WTC11 (cell line): ENCODE measurements around the gene LCNL1. TPM values are rescaled to one million over a fixed set of nuclear protein-coding genes. Genes with fewer than 3 reads are reported as not detected.
A peak's percentile ranks its signal among the peaks of the same experiment; 100 is the strongest.

ENCODE experiments used
- ATAC-seq: fragments of 200-7000 bp; cut with Tn5 transposase; 2 replicates; pipeline ENCODE4 v1.10.0; 2021; ENCODE audit warnings: mild to moderate bottlenecking, moderate library complexity
- CTCF ChIA-PET: fragments of 300-600 bp; sonication (Branson Sonifier 250); formaldehyde crosslinking; loops from one replicate; lab custom pipeline; 2021; ENCODE audit warnings: antibody characterized with exemption; lab: Charles Lee
- POLR2A ChIA-PET: fragments of 350-600 bp; sonication (Branson Sonifier 250); formaldehyde crosslinking; loops from one replicate; lab custom pipeline; 2021; ENCODE audit warnings: antibody characterized with exemption; lab: Charles Lee
- DNase-seq: peaks from one replicate; pipeline ENCODE4 v3.0.0; 2021; ENCODE audit warnings: low spot score
- H3K27ac Mint-ChIP-seq: 2 replicates; pipeline ENCODE4 v1.8.0; 2021; ENCODE audit warnings: mixed read lengths
- H3K27me3 Mint-ChIP-seq: 2 replicates; pipeline ENCODE4 v1.8.0; 2021; ENCODE audit warnings: low read depth, mild to moderate bottlenecking, moderate library complexity, mixed read lengths
- H3K36me3 Mint-ChIP-seq: 2 replicates; pipeline ENCODE4 v1.8.0; 2021; ENCODE audit warnings: mixed read lengths
- H3K4me1 Mint-ChIP-seq: 2 replicates; pipeline ENCODE4 v1.8.0; 2022; ENCODE audit warnings: mixed read lengths
- H3K4me3 Mint-ChIP-seq: 2 replicates; pipeline ENCODE4 v1.8.0; 2021; ENCODE audit warnings: mild to moderate bottlenecking, moderate library complexity, mixed read lengths
- H3K9me3 Mint-ChIP-seq: 2 replicates; pipeline ENCODE4 v1.8.0; 2021; ENCODE audit warnings: mixed read lengths
- CREB1 ChIP-seq: sonication (generic); formaldehyde crosslinking; IDR thresholded peaks from 2 replicates; pipeline ENCODE4 v1.8.0; 2023; ENCODE audit warnings: mild to moderate bottlenecking, missing genetic modification reagents
- CTCF ChIP-seq: fragments of 200-600 bp; IDR thresholded peaks from 2 replicates; pipeline ENCODE4 v1.8.0; 2022; ENCODE audit warnings: antibody characterized with exemption
- FOXP1 ChIP-seq: sonication (generic); formaldehyde crosslinking; IDR thresholded peaks from 2 replicates; pipeline ENCODE4 v1.8.0; 2022; ENCODE audit warnings: missing genetic modification reagents, mild to moderate bottlenecking, moderate library complexity, borderline replicate concordance
- GABPB1 ChIP-seq: sonication (generic); formaldehyde crosslinking; IDR thresholded peaks from 2 replicates; pipeline ENCODE4 v1.8.1; 2023; ENCODE audit warnings: mild to moderate bottlenecking, missing genetic modification reagents
- JAZF1 ChIP-seq: fragments of 250-450 bp; sonication (Bioruptor Pico); IDR thresholded peaks from 2 replicates; pipeline ENCODE4 v1.9.0; 2021; ENCODE audit warnings: moderate library complexity, mild to moderate bottlenecking, inconsistent platforms
- MAX ChIP-seq: sonication (generic); formaldehyde crosslinking; IDR thresholded peaks from 2 replicates; pipeline ENCODE4 v1.8.0; 2022; ENCODE audit warnings: mild to moderate bottlenecking, missing genetic modification reagents
- MYBL2 ChIP-seq: sonication (generic); formaldehyde crosslinking; IDR thresholded peaks from 2 replicates; pipeline ENCODE4 v1.8.1; 2023; ENCODE audit warnings: mild to moderate bottlenecking, moderate library complexity, missing genetic modification reagents
- NFE2L1 ChIP-seq: sonication (generic); formaldehyde crosslinking; IDR thresholded peaks from 2 replicates; pipeline ENCODE4 v1.8.1; 2023; ENCODE audit warnings: missing genetic modification reagents
- NR1H2 ChIP-seq: sonication (generic); formaldehyde crosslinking; IDR thresholded peaks from 2 replicates; pipeline ENCODE4 v1.9.0; 2021; ENCODE audit warnings: mild to moderate bottlenecking, moderate library complexity, missing genetic modification reagents
- OVOL2 ChIP-seq: fragments of 250-450 bp; sonication (Bioruptor Pico); IDR thresholded peaks from 2 replicates; pipeline ENCODE4 v1.9.0; 2021; ENCODE audit warnings: mild to moderate bottlenecking, borderline replicate concordance
- ZNF138 ChIP-seq: sonication (generic); formaldehyde crosslinking; conservative IDR thresholded peaks from 2 replicates; pipeline ENCODE4 v1.8.1; 2022; ENCODE audit warnings: mild to moderate bottlenecking, moderate library complexity, missing genetic modification reagents
- ZNF396 ChIP-seq: fragments of 250-450 bp; sonication (Bioruptor Pico); IDR thresholded peaks from 2 replicates; pipeline ENCODE4 v1.8.0; 2021; ENCODE audit warnings: mild to moderate bottlenecking, moderate library complexity, borderline replicate concordance
- ZNF423 ChIP-seq: fragments of 250-450 bp; sonication (Bioruptor Pico); IDR thresholded peaks from 2 replicates; pipeline ENCODE4 v2.1.2; 2022; ENCODE audit warnings: mild to moderate bottlenecking, moderate library complexity
- ZNF671 ChIP-seq: fragments of 250-450 bp; sonication (Bioruptor Pico); IDR thresholded peaks from 2 replicates; pipeline ENCODE4 v1.8.0; 2021; ENCODE audit warnings: mild to moderate bottlenecking
- total RNA-seq: library from RNA; stranded (reverse); gene quantifications from 3 replicates; pipeline ENCODE4 v1.2.3, GENCODE V29; 2021
- TF ChIP-seq, protein P1 (sequence below): sonication (generic); formaldehyde crosslinking; IDR thresholded peaks from 2 replicates; pipeline ENCODE4 v1.8.0; 2023; ENCODE audit warnings: missing genetic modification reagents, mild to moderate bottlenecking, borderline replicate concordance
- TF ChIP-seq, protein P2 (sequence below): sonication (generic); formaldehyde crosslinking; conservative IDR thresholded peaks from 2 replicates; pipeline ENCODE4 v1.8.1; 2023; ENCODE audit warnings: mild to moderate bottlenecking, low read depth, missing genetic modification reagents, moderate library complexity
- TF ChIP-seq, protein P3 (sequence below): sonication (generic); formaldehyde crosslinking; IDR thresholded peaks from 2 replicates; pipeline ENCODE4 v1.8.0; 2022; ENCODE audit warnings: mild to moderate bottlenecking, missing genetic modification reagents

LCNL1 gene
- total RNA-seq, 1 experiment from 2014 or later: 0.50 TPM

DNA sequence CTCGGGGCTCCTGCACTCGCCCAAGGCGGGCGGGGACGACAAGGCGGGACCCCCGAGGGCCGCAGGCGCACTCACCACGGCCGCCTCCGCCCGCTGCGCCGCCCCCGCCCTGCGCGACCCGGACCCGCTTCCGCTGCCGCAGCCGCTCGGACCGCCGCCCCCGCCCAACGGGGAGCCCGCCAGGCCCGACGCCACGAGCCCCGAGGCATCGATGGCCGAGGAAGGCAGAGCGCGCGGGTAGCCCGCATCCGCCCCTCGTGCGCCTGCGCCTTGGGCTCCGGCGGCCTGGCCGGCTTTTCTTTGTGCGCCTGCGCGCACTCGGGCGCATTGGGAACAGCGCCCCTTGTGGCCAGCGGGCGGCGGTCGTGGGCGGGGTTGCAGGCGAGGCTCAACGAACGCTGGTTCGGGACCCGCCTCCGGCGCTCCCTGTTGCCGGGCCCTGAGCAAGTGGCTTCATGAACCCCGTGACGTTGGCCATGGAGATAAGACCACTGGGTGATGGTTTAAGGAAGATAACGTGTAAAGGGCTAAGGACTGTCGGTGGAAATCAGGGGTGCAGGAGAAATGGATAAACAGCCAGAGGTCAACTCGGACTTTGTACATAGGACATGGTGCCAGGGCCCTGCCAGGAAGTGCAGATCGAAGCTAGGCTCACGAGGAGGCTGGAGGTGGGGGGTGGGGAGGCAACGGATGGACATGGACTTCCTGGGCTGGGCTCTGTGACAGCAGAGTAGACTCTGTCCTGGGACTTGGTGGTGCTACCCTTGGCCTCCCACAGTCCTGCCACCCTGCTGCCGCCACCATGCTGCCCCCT, 38.1 kb upstream of the LCNL1 start, which contains the start of the genes C8G and FBXW5 (continued):
- TF ChIP-seq CTCF: peak; percentile 99
- TF ChIP-seq MAX (CRISPR knock-in tag): peak; percentile 36; the same call in 1 of the 2 replicates
- no peak for TF ChIP-seq ZNF423 (CRISPR knock-in tag)
- no peak for TF ChIP-seq OVOL2 (CRISPR knock-in tag)
- 0 out of 2 replicates have a peak, but pooled peaks have one; percentile 21 for TF ChIP-seq GABPB1
- no peak for TF ChIP-seq JAZF1 (CRISPR knock-in tag)
- TF ChIP-seq, protein P1, sequence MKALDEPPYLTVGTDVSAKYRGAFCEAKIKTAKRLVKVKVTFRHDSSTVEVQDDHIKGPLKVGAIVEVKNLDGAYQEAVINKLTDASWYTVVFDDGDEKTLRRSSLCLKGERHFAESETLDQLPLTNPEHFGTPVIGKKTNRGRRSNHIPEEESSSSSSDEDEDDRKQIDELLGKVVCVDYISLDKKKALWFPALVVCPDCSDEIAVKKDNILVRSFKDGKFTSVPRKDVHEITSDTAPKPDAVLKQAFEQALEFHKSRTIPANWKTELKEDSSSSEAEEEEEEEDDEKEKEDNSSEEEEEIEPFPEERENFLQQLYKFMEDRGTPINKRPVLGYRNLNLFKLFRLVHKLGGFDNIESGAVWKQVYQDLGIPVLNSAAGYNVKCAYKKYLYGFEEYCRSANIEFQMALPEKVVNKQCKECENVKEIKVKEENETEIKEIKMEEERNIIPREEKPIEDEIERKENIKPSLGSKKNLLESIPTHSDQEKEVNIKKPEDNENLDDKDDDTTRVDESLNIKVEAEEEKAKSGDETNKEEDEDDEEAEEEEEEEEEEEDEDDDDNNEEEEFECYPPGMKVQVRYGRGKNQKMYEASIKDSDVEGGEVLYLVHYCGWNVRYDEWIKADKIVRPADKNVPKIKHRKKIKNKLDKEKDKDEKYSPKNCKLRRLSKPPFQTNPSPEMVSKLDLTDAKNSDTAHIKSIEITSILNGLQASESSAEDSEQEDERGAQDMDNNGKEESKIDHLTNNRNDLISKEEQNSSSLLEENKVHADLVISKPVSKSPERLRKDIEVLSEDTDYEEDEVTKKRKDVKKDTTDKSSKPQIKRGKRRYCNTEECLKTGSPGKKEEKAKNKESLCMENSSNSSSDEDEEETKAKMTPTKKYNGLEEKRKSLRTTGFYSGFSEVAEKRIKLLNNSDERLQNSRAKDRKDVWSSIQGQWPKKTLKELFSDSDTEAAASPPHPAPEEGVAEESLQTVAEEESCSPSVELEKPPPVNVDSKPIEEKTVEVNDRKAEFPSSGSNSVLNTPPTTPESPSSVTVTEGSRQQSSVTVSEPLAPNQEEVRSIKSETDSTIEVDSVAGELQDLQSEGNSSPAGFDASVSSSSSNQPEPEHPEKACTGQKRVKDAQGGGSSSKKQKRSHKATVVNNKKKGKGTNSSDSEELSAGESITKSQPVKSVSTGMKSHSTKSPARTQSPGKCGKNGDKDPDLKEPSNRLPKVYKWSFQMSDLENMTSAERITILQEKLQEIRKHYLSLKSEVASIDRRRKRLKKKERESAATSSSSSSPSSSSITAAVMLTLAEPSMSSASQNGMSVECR (CRISPR knock-in tag): no peak
- TF ChIP-seq, protein P2, sequence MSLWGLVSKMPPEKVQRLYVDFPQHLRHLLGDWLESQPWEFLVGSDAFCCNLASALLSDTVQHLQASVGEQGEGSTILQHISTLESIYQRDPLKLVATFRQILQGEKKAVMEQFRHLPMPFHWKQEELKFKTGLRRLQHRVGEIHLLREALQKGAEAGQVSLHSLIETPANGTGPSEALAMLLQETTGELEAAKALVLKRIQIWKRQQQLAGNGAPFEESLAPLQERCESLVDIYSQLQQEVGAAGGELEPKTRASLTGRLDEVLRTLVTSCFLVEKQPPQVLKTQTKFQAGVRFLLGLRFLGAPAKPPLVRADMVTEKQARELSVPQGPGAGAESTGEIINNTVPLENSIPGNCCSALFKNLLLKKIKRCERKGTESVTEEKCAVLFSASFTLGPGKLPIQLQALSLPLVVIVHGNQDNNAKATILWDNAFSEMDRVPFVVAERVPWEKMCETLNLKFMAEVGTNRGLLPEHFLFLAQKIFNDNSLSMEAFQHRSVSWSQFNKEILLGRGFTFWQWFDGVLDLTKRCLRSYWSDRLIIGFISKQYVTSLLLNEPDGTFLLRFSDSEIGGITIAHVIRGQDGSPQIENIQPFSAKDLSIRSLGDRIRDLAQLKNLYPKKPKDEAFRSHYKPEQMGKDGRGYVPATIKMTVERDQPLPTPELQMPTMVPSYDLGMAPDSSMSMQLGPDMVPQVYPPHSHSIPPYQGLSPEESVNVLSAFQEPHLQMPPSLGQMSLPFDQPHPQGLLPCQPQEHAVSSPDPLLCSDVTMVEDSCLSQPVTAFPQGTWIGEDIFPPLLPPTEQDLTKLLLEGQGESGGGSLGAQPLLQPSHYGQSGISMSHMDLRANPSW (CRISPR knock-in tag): 0 out of 2 replicates have a peak, but pooled peaks have one; percentile 4

GRCh38 chr9:136945333-136946227, 37.2 kb upstream of the LCNL1 start:
- no peak for DNase-seq
- ATAC-seq: no peak
- Mint-ChIP-seq H3K27me3 (no peaks in the 10 kb centered on the region), H3K27ac (no peak overlapping the region), H3K4me1 (peaks cover 10% of the 10 kb centered on the region), H3K9me3 (no peaks in the 10 kb centered on the region), H3K36me3 (peaks cover 7% of the 10 kb centered on the region; the same call in 1 of the 2 replicates), H3K4me3 (no peak overlapping the region)
- POLR2A ChIA-PET: interaction anchor here (0.6 to 1.0 kb wide), 2 partner anchors 80 to 145 kb away, joined by 3 to 5 read pairs; no protein-coding TSS in a partner anchor
- CTCF ChIA-PET: interaction anchor here (0.6 to 8.7 kb wide), 8 partner anchors 9 to 389 kb away, joined by 3 to 151 read pairs (median 4); partner anchors contain the start of genes MAN1B1 and NPDC1
- TF ChIP-seq NFE2L1: no peak
- TF ChIP-seq FOXP1: no peak
- no peak for TF ChIP-seq NR1H2 (CRISPR knock-in tag)
- TF ChIP-seq, protein P3, sequence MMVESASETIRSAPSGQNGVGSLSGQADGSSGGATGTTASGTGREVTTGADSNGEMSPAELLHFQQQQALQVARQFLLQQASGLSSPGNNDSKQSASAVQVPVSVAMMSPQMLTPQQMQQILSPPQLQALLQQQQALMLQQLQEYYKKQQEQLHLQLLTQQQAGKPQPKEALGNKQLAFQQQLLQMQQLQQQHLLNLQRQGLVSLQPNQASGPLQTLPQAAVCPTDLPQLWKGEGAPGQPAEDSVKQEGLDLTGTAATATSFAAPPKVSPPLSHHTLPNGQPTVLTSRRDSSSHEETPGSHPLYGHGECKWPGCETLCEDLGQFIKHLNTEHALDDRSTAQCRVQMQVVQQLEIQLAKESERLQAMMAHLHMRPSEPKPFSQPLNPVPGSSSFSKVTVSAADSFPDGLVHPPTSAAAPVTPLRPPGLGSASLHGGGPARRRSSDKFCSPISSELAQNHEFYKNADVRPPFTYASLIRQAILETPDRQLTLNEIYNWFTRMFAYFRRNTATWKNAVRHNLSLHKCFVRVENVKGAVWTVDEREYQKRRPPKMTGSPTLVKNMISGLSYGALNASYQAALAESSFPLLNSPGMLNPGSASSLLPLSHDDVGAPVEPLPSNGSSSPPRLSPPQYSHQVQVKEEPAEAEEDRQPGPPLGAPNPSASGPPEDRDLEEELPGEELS (CRISPR knock-in tag): no peak
- TF ChIP-seq, protein P1 (CRISPR knock-in tag): no peak
- no peak for TF ChIP-seq ZNF671
- no peak for TF ChIP-seq ZNF396
- no peak for TF ChIP-seq CREB1 (CRISPR knock-in tag)
- TF ChIP-seq ZNF138 (CRISPR knock-in tag): no peak
- no peak for TF ChIP-seq MYBL2 (CRISPR knock-in tag)
